H7 (cell line): Measurements from ENCODE around the gene PXT1. TPM values are rescaled to one million over a fixed set of nuclear protein-coding genes. Genes with fewer than 3 reads are reported as not detected.

ENCODE experiments used
- DNase-seq: peaks from one replicate; pipeline ENCODE4 v3.0.0; 2012
- H3K27me3 ChIP-seq: 2 replicates; pipeline ENCODE4 v1.6.0; 2011; ENCODE audit warnings: mild to moderate bottlenecking, low read length; ENCODE audit not compliant: control insufficient read depth, insufficient read depth
- H3K36me3 ChIP-seq: replicated peaks from 2 replicates; pipeline ENCODE4 v1.5.1; 2011; ENCODE audit warnings: low read length; ENCODE audit not compliant: control insufficient read depth, insufficient read depth
- H3K4me3 ChIP-seq: 2 replicates; pipeline ENCODE4 v1.5.1; 2011; ENCODE audit warnings: low read depth, mild to moderate bottlenecking, control low read depth, low read length, moderate library complexity; ENCODE audit not compliant: insufficient read depth
- total RNA-seq: library from RNA; depleted of rRNA; stranded (reverse); fragments of >200 nt; shearing (Covaris generic); gene quantifications from 2 replicates; pipeline ENCODE4 v1.2.3, GENCODE V29; 2014

The PXT1 gene
- total RNA-seq, 1 experiment from 2014 or later, result 0.03 TPM

DNA sequence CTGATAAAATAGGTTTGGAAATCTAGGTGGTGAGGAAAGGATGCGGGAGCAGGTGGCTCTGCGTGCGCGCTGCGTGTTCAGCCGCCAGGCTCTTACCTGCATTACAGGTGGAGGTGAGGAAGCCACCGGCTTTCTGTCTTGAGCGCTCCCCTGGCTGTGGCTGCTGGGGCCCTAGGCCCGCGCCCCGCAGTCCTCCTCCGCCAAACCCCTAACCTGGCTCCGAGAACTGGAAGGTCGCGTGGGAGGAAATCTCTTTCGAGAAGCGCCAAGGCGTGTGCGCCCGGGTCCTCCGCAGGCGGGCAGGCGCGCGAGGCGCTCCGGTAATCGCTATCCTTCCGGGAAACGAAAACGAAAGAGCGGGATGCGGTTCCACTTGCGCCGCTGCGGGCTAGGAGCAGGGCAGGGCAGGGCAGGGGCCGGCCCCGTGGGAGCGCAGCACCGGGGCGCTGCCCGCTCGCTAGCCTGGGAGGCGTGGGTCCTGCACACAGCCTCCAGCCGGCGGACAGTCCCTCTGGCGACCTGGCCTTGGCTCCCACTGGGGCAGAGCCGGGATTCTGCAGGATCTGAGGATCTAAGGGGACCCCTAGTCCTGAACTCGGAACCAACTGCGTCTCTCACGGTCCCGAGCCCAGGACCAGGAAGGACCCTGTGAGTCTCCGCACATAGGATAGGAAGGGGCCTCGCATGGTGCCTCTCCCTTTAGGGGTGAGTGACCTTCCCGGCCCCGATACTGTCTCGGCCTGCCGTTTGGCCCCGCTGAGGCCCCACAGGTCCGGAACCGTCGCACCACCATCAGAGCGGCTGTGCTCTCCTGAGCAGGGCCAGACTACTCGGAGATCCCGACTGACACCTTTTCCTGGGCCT, 55.0 kb downstream of the PXT1 start, which contains the start of gene ETV7:
ETV7 (minus strand) TSS at position 230 of the 864 bp plus-strand sequence; CDS start at position 102, 128 bp downstream.
- peaks cover 35% of the 10 kb centered on the region for H3K27me3 ChIP-seq
- H3K4me3 ChIP-seq, result peak within 1 kb of the TSS; percentile 60
- no peaks in the 10 kb centered on the region for H3K36me3 ChIP-seq
- peak; percentile 86 for DNase-seq

DNA sequence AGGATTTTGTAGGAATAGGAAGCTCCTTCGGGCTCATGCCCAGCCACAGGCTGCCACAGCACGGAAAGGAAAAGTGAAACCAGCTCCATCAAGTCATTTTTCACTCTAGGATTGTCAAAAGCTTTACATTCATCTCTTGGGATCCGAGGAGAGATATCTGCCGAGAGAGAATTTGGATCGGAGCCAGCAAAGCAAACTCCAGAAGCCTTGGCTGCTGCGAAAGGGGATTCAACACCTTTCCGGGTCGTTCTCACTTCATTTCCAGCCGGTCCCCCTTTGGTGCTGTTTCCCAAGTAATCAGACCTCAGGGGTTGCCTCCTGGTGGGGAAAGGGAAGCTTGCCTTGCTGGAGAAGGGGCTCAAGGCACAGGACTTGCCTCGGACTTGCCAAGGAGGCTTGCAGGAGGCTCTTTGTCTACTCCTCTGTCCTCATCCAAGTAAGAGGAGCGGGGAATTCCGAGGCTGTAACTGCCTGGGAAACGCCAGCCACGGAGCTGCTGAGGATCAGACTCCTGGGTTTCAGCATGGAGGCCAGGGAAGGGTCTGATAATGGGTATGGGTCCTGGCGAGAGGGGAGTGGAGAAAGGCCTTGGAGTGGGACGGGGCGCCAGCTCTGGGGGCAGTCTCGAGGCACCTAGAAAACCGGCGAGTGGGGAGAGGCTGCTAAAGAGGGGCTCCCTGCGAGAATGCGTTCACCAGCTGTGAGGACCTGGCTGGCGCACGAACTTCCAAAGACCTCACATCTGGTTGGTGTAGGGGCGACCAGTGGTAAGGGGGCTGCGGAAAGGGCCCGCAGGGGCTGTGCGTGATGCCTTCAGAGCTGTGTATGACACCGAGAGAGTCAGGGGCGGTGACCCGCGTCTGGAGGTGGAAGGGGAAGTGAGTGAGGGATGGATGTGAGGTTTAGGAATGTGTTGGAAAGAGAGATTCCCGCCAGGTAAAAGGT, 55.9 kb downstream of the PXT1 start:
- DNase-seq, result peak; percentile 83
- H3K27me3 ChIP-seq, result peaks cover 35% of the 10 kb centered on the region

GRCh38 chr6:36384095-36384494, 58.6 kb downstream of the PXT1 start:
- Histone ChIP-seq H3K27me3 (peaks cover 32% of the 10 kb centered on the region), H3K4me3 (no peak overlapping the region), H3K36me3 (no peaks in the 10 kb centered on the region)
- no peak for DNase-seq

More for the DNA sequence above, 55.9 kb downstream of the PXT1 start:
- Histone ChIP-seq H3K4me3 (peak overlapping the region; percentile 60), H3K36me3 (no peaks in the 10 kb centered on the region)

- no peaks in the 10 kb centered on the region for H3K36me3 ChIP-seq
- peaks cover 27% of the 10 kb centered on the region for H3K27me3 ChIP-seq
- DNase-seq, result no peak
- H3K4me3 ChIP-seq, result no peak overlapping the region
Measured at GRCh38 chr6:36383606-36384005, 59.0 kb downstream of the PXT1 start.

DNA sequence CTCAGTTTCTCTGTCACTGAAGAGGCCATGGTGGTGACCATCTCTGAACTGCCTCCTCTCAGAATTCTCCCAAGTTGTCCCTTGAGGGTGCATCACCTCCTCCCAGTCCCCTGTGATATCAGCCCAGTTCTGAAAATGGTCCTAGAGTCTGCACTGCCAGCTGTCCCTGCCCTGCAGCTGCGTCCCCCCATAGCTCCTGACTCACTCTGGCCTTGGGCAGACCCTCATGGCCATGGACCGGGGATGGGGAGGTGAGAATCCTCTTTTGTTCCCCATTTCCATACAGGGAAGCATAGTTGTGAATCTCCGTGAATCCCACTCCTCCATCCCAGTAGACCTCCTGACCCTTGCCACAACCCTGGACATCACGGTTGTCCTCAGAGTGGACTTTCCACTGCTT, 59.7 kb downstream of the PXT1 start:
- no peaks in the 10 kb centered on the region for H3K36me3 ChIP-seq
- DNase-seq, result no peak
- H3K27me3 ChIP-seq, result peaks cover 21% of the 10 kb centered on the region
- no peak overlapping the region for H3K4me3 ChIP-seq

GRCh38 chr6:36381502-36382389, 60.9 kb downstream of the PXT1 start:
- no peak overlapping the region for H3K4me3 ChIP-seq

GRCh38 chr6:36380166-36380565, 62.5 kb downstream of the PXT1 start:
- Histone ChIP-seq H3K4me3 (no peak overlapping the region), H3K36me3 (no peaks in the 10 kb centered on the region), H3K27me3 (no peaks in the 10 kb centered on the region)
- no peak for DNase-seq

More at GRCh38 chr6:36381502-36382389, 60.9 kb downstream of the PXT1 start:
- no peak for DNase-seq
- H3K36me3 ChIP-seq, result no peaks in the 10 kb centered on the region
- peaks cover 9% of the 10 kb centered on the region for H3K27me3 ChIP-seq

DNA sequence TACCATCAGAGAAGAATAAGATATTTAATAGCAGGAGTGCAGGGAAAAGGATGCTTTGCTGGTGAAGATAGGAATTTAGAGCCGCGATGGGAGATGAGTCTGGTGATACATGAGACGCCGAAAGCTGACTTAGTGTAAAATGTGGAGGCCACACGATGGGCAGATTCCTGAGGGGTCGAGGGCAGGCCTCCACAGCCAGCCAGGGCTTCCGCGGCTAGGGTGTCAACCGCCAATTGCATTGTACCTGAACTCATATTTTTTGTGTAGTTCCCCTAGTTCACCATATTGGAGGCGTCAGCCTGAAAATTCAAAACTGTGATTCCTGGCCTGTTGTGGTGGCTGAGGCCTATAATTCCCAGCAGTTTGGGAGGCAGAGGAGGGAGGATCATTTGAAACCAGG, 63.7 kb downstream of the PXT1 start:
- Histone ChIP-seq H3K4me3 (no peak overlapping the region), H3K27me3 (no peaks in the 10 kb centered on the region), H3K36me3 (no peaks in the 10 kb centered on the region)
- DNase-seq, result no peak

DNA sequence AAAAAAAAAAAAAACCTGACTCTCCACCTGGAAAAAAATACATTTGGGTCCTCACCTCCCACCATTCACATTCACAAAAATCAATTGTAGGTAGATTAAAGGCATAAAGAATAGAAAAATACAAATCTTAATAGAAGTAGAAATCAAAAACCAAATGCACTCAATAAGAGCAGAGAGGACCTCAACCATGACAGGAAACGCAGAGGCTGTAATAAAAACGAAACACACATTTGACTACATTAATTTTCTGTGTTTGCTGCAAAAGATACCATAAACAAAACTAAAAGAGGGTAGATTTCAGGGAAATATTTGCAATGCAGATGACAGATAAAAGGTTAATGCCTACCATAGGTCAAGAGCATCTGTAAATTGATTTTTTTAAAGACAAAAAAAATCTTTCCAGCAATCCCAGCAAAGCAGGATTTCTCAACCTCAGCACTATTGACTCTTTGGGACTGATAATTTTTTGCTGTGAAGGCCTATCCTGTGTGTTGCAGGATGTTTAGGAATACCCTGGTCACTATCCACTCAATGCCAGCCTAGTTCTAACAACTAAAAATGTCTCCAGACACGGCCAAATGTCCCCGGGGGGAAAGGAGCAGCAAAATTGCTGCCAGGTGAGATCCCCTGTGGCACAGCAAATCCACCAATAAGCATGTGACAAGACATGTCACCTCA, 64.3 kb downstream of the PXT1 start:
- H3K4me3 ChIP-seq, result no peak overlapping the region
- H3K36me3 ChIP-seq, result no peaks in the 10 kb centered on the region
- DNase-seq, result no peak
- no peaks in the 10 kb centered on the region for H3K27me3 ChIP-seq

DNA sequence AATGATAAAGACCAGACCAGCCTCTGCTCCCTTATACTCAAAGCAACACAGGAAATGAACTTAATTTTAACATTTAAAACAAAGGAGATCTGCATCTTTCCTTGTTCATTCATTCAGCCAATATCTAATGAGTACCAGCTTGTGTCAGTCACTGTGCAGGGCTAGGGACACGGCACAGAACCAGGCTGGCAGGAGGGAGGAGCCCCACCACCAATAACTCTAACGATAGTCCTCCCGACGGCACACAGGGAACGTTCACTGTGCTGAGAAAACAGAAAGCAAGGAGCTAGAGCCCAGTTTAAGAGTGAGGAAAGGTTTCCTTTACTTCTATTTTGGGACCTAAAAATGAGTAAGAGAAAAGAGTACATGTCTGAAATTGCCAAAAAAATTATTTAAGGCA, 65.1 kb downstream of the PXT1 start:
- H3K36me3 ChIP-seq, result no peaks in the 10 kb centered on the region

DNA sequence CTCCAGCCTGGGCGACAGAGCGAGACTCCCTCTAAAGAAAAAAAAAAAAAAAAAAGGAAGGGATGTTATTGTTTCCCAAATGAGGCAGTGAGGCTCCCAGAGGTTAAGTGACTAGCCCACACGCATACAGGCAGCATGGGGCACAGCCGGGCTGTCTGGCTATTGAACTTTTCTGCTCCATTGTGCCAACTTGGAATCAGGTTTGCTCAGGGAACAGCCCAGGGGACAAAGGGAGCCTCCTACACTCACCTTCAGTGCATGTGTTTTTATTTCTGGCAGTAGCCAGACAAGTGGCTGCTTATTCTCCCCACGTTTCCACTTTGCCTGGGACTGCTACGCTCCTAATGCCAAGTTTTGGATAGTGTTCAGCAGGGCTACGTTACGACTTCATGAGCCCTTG, 65.9 kb downstream of the PXT1 start:
- no peak for DNase-seq

More for the DNA sequence above, 65.1 kb downstream of the PXT1 start:
- no peak for DNase-seq
- Histone ChIP-seq H3K27me3 (no peaks in the 10 kb centered on the region), H3K4me3 (no peak overlapping the region)

GRCh38 chr6:36376183-36376582, 66.5 kb downstream of the PXT1 start:
- Histone ChIP-seq H3K27me3 (no peaks in the 10 kb centered on the region), H3K4me3 (no peak overlapping the region)
- DNase-seq, result no peak

More for the DNA sequence above, 65.9 kb downstream of the PXT1 start:
- Histone ChIP-seq H3K27me3 (no peaks in the 10 kb centered on the region), H3K4me3 (no peak overlapping the region), H3K36me3 (no peaks in the 10 kb centered on the region)

GRCh38 chr6:36375644-36376155, 67.0 kb downstream of the PXT1 start:
- H3K4me3 ChIP-seq, result no peak overlapping the region
- H3K36me3 ChIP-seq, result no peaks in the 10 kb centered on the region
- DNase-seq, result no peak
- no peaks in the 10 kb centered on the region for H3K27me3 ChIP-seq

More at GRCh38 chr6:36376183-36376582, 66.5 kb downstream of the PXT1 start:
- H3K36me3 ChIP-seq, result no peaks in the 10 kb centered on the region
